Kidney epithelial cell (primary cell): ENCODE measurements around the gene ADRA2B. TPM values are rescaled to one million over a fixed set of nuclear protein-coding genes. Genes with fewer than 3 reads are reported as not detected.
"Not testable (repeated sequence)": the region's sequence is repeated elsewhere in the genome, so short reads cannot be mapped to it uniquely, and the experiment has no call there.

ENCODE experiments used
- DNase-seq: peaks from one replicate; pipeline ENCODE4 v3.0.0-alpha.2; 2010; ENCODE audit warnings: low read depth
- H3K27me3 ChIP-seq: 2 replicates; pipeline ENCODE4 v1.6.0; 2011; ENCODE audit warnings: low read length; ENCODE audit not compliant: control insufficient read depth, insufficient read depth
- H3K36me3 ChIP-seq: 2 replicates; pipeline ENCODE4 v1.5.1; 2011; ENCODE audit warnings: low read length; ENCODE audit not compliant: control insufficient read depth, insufficient read depth
- H3K4me3 ChIP-seq: 2 replicates; pipeline ENCODE4 v1.5.1; 2011; ENCODE audit warnings: low read depth, mild to moderate bottlenecking, control low read depth, low read length
- total RNA-seq: library from RNA; depleted of rRNA; stranded (reverse); fragments of >200 nt; gene quantifications from 2 replicates; pipeline ENCODE4 v1.2.3, GENCODE V29; 2015
- TF ChIP-seq, protein P1 (sequence below): IDR thresholded peaks from 2 replicates; pipeline ENCODE4 v1.5.1; 2011; ENCODE audit warnings: mild to moderate bottlenecking, moderate library complexity, low read length, control low read depth, inconsistent platforms; ENCODE audit not compliant: insufficient read depth, poor library complexity, severe bottlenecking

ADRA2B gene
- total RNA-seq, 1 donor from 2014 or later = 0.13 TPM

DNA sequence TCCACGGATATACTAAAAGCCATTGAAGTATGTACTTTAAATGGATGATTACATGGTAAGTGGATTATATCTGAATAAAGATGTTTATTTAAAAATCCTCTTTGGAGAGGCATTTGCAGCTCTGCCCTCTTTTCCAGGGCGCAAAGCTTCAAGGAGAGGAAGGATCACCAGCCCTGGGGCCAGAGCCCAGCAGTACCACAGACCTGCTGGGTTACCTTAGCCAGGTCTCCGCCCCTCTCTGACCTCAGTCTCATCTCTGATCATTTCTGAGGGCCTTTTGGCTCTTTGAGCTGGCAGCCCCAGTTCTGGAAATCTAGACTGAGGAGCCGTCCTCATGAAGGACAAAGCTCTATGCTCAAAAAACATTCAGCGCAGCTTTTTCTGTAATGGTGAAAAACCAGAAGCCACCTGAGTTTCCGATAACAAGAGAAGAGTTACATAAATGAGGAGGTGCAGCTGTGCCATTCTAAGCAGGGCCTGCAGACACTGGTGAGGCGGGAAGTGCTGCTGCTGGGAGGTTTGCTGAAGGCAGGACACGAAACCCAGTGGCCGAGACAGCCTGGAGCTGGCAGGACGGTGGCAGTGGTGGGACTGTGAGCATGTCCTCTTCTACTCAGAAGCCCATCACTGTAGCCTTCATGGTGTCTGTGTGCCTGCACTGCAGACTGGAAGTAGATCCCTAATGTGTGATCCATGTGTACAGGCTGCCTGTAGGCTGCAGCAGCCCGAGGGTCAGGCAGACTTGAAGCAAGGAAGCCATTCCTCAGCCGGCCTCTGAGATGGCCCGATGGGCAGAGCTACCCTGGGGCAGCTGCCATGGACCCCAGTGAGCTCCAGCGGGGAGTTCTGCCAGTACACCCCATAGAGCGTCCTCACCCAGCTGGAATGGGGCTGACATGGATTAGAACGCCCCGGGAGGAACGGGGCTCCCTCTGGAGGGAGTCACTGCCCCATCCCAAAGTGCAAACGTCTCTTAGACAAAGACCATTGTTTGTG lies 27.7 kb downstream of the ADRA2B start:
- H3K27me3 ChIP-seq = peaks cover 10% of the 10 kb centered on the region
- no peak for DNase-seq
- no peaks in the 10 kb centered on the region for H3K36me3 ChIP-seq
- no peak overlapping the region for H3K4me3 ChIP-seq
- TF ChIP-seq, protein P1, sequence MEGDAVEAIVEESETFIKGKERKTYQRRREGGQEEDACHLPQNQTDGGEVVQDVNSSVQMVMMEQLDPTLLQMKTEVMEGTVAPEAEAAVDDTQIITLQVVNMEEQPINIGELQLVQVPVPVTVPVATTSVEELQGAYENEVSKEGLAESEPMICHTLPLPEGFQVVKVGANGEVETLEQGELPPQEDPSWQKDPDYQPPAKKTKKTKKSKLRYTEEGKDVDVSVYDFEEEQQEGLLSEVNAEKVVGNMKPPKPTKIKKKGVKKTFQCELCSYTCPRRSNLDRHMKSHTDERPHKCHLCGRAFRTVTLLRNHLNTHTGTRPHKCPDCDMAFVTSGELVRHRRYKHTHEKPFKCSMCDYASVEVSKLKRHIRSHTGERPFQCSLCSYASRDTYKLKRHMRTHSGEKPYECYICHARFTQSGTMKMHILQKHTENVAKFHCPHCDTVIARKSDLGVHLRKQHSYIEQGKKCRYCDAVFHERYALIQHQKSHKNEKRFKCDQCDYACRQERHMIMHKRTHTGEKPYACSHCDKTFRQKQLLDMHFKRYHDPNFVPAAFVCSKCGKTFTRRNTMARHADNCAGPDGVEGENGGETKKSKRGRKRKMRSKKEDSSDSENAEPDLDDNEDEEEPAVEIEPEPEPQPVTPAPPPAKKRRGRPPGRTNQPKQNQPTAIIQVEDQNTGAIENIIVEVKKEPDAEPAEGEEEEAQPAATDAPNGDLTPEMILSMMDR = no peak

DNA sequence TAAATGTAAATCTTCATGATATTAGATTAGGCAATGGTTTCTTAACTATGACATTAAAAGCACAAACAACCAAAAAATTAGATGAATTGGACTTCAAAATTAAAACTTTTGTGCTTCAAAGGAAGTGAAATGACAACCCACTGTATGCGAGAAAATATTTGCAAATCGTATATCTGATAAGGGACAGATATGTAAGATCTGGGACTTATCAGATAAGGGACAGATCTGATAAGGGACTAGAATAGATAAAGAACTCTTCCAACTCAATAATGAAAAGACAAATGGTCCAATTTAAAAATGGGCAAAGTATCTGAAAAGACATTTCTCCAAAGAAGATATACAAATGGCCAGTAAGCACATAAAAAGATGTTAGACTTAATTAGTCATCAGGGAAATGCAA lies 29.2 kb downstream of the ADRA2B start:
- TF ChIP-seq, protein P1 = no peak
- Histone ChIP-seq H3K27me3 (peaks cover 10% of the 10 kb centered on the region), H3K36me3 (no peaks in the 10 kb centered on the region), H3K4me3 (no peak overlapping the region)
- DNase-seq = no peak

DNA sequence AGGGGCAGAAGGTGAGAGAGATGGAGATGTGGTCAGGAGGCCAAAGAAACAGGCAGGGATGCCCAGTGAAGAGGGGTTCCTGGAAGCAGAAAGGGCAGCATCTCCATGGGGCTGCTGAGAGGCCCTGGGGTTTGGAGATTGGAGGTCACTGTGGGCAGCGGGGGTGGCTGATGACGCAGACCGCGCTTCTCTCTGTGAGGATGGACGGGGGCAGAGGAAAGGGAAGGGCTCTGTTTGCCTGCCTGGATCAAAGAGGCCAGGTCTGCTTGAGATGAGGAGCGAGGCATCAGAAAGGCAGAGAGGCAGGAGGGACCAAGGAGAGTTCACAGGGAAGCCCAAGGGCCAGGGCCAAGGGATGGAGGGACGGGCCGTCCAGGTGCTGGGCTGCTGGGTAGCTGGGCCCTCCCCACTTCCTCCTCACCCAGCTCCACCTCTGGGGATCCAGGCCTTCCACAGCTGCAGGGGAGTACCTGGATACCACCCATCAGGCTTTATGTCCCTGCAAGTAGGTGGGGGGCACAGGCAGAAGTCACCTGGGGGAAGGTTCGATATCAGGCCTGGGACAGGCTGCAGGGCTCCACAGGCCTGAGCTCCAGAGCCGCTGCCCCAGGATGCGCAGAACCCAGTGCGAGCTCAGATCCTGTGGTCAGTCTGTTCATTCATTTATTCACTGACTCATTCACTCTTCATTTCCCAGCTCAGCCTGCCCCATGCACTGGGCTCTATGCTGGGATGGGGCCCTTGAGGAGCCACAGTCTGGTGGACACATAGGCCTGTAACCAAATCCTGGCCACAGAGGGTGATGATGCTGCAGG lies 30.6 kb downstream of the ADRA2B start:
- Histone ChIP-seq H3K27me3 (peaks cover 5% of the 10 kb centered on the region), H3K4me3 (no peak overlapping the region), H3K36me3 (no peaks in the 10 kb centered on the region)
- TF ChIP-seq, protein P1 = no peak
- no peak for DNase-seq

DNA sequence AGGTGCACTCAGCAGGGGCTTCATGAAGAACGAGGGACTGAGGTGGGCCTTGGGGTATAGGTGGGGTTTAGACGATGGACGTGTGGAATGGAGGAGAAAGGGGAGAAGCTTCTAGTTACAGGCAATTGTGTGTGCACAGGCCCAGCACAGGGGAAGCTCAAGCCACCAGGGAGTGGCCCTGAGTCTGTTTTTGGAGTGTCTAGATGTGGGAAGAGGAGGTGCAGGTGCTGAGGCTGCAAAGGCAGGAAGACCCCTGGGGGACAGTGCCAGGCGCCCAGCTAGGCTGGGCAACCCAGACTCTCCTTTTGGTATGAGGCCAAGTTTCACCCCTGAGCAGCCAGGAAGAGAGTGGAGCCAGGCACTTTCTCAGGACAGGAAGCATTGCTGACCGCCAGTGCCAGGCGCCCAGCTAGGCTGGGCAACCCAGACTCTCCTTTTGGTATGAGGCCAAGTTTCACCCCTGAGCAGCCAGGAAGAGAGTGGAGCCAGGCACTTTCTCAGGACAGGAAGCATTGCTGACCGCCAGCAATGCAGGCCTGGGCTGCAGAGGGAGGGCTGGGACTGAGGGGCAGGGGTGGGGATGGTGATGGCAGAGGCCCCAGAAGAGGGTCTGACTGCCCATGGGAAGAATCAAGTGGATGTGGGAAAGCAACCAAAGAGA lies 31.4 kb downstream of the ADRA2B start:
- H3K4me3 ChIP-seq, DNase-seq, H3K27me3 ChIP-seq, H3K36me3 ChIP-seq: not testable (repeated sequence)

DNA sequence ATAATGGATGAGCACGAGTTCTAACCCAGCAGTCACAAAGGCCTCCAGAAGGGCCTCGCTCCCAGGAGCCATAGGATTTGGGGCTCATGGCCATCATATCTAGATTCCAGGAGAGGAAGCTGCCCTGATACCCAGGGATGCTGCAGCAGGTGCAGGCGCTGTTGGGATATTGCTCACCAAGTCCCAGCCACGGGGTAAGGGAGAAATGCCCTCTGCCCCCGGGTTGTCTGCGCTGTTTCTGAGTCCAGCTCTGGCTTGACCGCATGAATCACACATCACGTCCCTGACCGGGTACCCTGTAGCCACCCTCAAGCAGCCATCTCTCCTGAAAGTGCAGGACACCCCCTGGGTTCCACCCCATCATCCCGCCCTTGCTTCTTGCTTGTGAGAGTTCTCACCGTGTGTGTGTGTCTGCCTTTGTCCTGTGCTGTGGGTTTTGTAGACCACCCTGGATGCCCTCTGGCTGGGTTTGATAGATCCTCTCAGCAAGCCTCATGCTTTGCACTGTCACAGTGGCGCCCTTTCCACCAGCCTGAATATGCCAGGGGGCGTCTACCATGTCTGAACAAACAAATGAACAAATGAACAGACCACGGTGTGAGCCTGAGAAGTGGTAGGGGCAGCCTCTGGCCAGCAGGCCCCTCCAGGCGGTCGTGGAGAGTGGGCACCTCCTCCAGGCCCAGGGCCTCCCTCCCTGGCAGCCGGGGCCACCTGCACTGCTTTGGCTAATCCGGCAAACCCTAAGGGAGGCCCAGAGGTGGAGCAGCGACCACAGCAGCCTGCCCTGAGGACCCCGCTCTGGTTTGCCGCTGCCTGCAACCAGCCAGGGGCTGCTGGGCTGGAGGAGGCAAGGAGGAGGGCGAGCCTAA lies 32.1 kb downstream of the ADRA2B start:
- no peak for DNase-seq
- TF ChIP-seq, protein P1 = no peak
- Histone ChIP-seq H3K27me3 (peaks cover 5% of the 10 kb centered on the region), H3K4me3 (no peak overlapping the region), H3K36me3 (no peaks in the 10 kb centered on the region)
